NCI-H345 (cell line): Measurements from ENCODE around the gene THEMIS2.
"Not testable (repeated sequence)": the region's sequence is repeated elsewhere in the genome, so short reads cannot be mapped to it uniquely, and the experiment has no call there.

ENCODE experiments used
- DNase-seq: peaks from one replicate; lab custom pipeline; 2025; lab: John Stamatoyannopoulos, UW

The THEMIS2 gene

GRCh38 chr1:27872059-27872801 is at the start of gene THEMIS2:
Gene THEMIS2 (plus strand): TSS chr1:27872544. CDS start chr1:27872572, 28 bp downstream.
- DNase-seq, result no peak

GRCh38 chr1:27823784-27824183 is 48.6 kb upstream of the THEMIS2 start:
- DNase-seq, result no peak

GRCh38 chr1:27824411-27824810 is 47.9 kb upstream of the THEMIS2 start:
- DNase-seq, result no peak

GRCh38 chr1:27829339-27829960 is 42.9 kb upstream of the THEMIS2 start:
- DNase-seq, result not testable (repeated sequence)

GRCh38 chr1:27830621-27831440 is 41.5 kb upstream of the THEMIS2 start, which contains the start of gene PPP1R8:
Gene PPP1R8 (plus strand): TSS chr1:27830782. CDS start chr1:27830836, 54 bp downstream.
- DNase-seq, result peak; percentile 98

- DNase-seq, result no peak
Observed at GRCh38 chr1:27831568-27832410, 40.6 kb upstream of the THEMIS2 start.

- DNase-seq, result no peak
Observed at GRCh38 chr1:27832762-27833161, 39.6 kb upstream of the THEMIS2 start.

GRCh38 chr1:27833470-27833869 is 38.9 kb upstream of the THEMIS2 start:
- no peak for DNase-seq

- no peak for DNase-seq
Observed at GRCh38 chr1:27835046-27835445, 37.3 kb upstream of the THEMIS2 start.

GRCh38 chr1:27835501-27835900 is 36.8 kb upstream of the THEMIS2 start:
- DNase-seq, result no peak

GRCh38 chr1:27849951-27850350 is 22.4 kb upstream of the THEMIS2 start:
- DNase-seq, result no peak

- DNase-seq, result no peak
Observed at GRCh38 chr1:27855085-27855484, 17.3 kb upstream of the THEMIS2 start.

- DNase-seq, result no peak
Observed at GRCh38 chr1:27856561-27857343, 15.6 kb upstream of the THEMIS2 start.

- DNase-seq, result not testable (repeated sequence)
Observed at GRCh38 chr1:27857552-27857951, 14.8 kb upstream of the THEMIS2 start.

GRCh38 chr1:27858072-27858948 is 14.0 kb upstream of the THEMIS2 start:
- peak; percentile 81 for DNase-seq

- no peak for DNase-seq
Observed at GRCh38 chr1:27858949-27859576, 13.3 kb upstream of the THEMIS2 start.

GRCh38 chr1:27861436-27861835 is 10.9 kb upstream of the THEMIS2 start:
- no peak for DNase-seq

GRCh38 chr1:27862004-27862403 is 10.3 kb upstream of the THEMIS2 start:
- DNase-seq, result no peak
